GM12878 (cell line): ENCODE results near the gene PAX2. TPM values are rescaled to one million over a fixed set of nuclear protein-coding genes. Genes with fewer than 3 reads are reported as not detected.
A peak's percentile ranks its signal among the peaks of the same experiment; 100 is the strongest.

Source experiments
- BHLHE40 ChIP-seq, 2 experiments: fragments of 450-650 bp in 1 of 2; IDR thresholded peaks; 2 replicates each; pipeline ENCODE4 v1.6.1; 2011 to 2017; ENCODE audit warnings: low read depth in 2 of 2, borderline replicate concordance in 1 of 2, improper control_type of control experiment in 1 of 2, low read length in 1 of 2, mild to moderate bottlenecking in 1 of 2
- CBX5 ChIP-seq: sonication (generic); IDR thresholded peaks from 2 replicates; pipeline ENCODE4 v1.6.1; 2016; ENCODE audit warnings: low read depth, moderate library complexity, mild to moderate bottlenecking, inconsistent platforms
- CUX1 ChIP-seq: IDR thresholded peaks from 2 replicates; pipeline ENCODE4 v1.6.1; 2012; ENCODE audit warnings: improper control_type of control experiment, low read depth, low read length; ENCODE audit not compliant: insufficient replicate concordance
- PKNOX1 ChIP-seq: fragments of 450-650 bp; IDR thresholded peaks from 2 replicates; pipeline ENCODE4 v1.6.1; 2016; ENCODE audit warnings: mild to moderate bottlenecking
- RAD21 ChIP-seq: IDR thresholded peaks from 2 replicates; pipeline ENCODE4 v1.6.1; 2011; ENCODE audit warnings: mild to moderate bottlenecking, low read depth, low read length, moderate library complexity; ENCODE audit not compliant: insufficient read depth
- SMARCA5 ChIP-seq: fragments of 450-650 bp; IDR thresholded peaks from 2 replicates; pipeline ENCODE4 v1.6.1; 2017; ENCODE audit warnings: mild to moderate bottlenecking
- TCF7 ChIP-seq: IDR thresholded peaks from 2 replicates; pipeline ENCODE4 v1.6.1; 2014; ENCODE audit warnings: antibody characterized with exemption, borderline replicate concordance
- polyA plus RNA-seq, 11 experiments: library from polyadenylated mRNA; depleted of rRNA in 4 of 11; unstranded in 6 of 11; stranded (reverse) in 5 of 11; fragments of >200 nt; fragmentation: Nextera tagmentation in 4 of 11; fragmentation: Illumina TruSeq in 1 of 11; extraction: Ambion mirVana in 4 of 11; extraction: Trizol in 1 of 11; gene quantifications; 1 replicate in 1 of 11; 2 replicates in 10 of 11; pipeline versions ENCODE4 v1.2.1 to v1.2.3, GENCODE V29; 2011 to 2016; ENCODE audit warnings: inconsistent platforms in 2 of 11, missing spikeins in 2 of 11, low read depth in 1 of 11
- total RNA-seq, 4 experiments: library from RNA; depleted of rRNA in 3 of 4; stranded (reverse); fragments of >200 nt in 3 of 4; fragmentation: Illumina TruSeq in 1 of 4; extraction: Trizol in 1 of 4; gene quantifications; 2 replicates each; pipeline versions ENCODE4 v1.2.1 to v1.2.3, GENCODE V29; 2013 to 2021

PAX2 gene
- total and polyA plus RNA-seq, 10 of the 15 experiments (the other 5 are each of a cell fraction or from before 2014, with no cell fraction given), result not detected

- TF ChIP-seq CBX5 (no peak), PKNOX1 (no peak), CUX1 (no peak), TCF7 (no peak), SMARCA5 (no peak), BHLHE40 (IDR thresholded peaks at IDR 0.05; ENCODE audit: borderline replicate concordance in 1 of 2, low read depth in 2 of 2, low read length in 1 of 2) (no peak), RAD21 (peak; percentile 5; the same call in 1 of the 2 replicates)
Observed at GRCh38 chr10:100827819-100828737, 82.7 kb downstream of the PAX2 start (continued).
